Heart left ventricle (tissue), 13 donors: ENCODE measurements around the gene IRF8.

Experiments
- CTCF ChIP-seq, 12 donors: fragments of 200-600 bp; sonication (generic) in 4 of 12; IDR thresholded peaks; one replicate each; pipeline versions ENCODE4 v1.5.0 to v1.8.0; 2018 to 2022; ENCODE audit warnings: antibody characterized with exemption in 12 of 12, mild to moderate bottlenecking in 5 of 12
- POLR2A ChIP-seq, 2 donors: fragments of 450-650 bp; IDR thresholded peaks; one replicate each; pipeline ENCODE4 v1.6.1; 2017; ENCODE audit warnings: antibody characterized with exemption in 2 of 2, mild to moderate bottlenecking in 2 of 2, moderate library complexity in 2 of 2
- donor health status: ischemic (EF 13 %, LVEDD 7.1; RV severe dilation, severe dysfunction).
- donor health status: DM: no; HTN: yes; CAD: no.
- donor health status: DM: no; HTN: no; CAD: no.
- donor health status: ischemic (EF 25% LVEDD 6.9; RV normal size, moderate dysfunction).
- donor health status: ischemic (EF 25% LVEDD 5.7; RV mildly dilated, moderate dysfunction).
- donor health status: ischemic (EF 35%, LVEDD 5.7; RV mildly dilated, moderate dysfunction).
- donor health status: nonischemic (EF 11% LVEDD 7.7; RV severe dilation, severe dysfunction).
- donor health status: DM: yes; HTN: yes; CAD: no.
- donor health status: PGD.
- donor health status: ischemic (EF 29% LVEDD 5.4; RV normal size, mild dysfunction).
- donor health status: nonischemic (EF 23%, LVEDD 6.1; RV moderate dilation, normal function).

DNA sequence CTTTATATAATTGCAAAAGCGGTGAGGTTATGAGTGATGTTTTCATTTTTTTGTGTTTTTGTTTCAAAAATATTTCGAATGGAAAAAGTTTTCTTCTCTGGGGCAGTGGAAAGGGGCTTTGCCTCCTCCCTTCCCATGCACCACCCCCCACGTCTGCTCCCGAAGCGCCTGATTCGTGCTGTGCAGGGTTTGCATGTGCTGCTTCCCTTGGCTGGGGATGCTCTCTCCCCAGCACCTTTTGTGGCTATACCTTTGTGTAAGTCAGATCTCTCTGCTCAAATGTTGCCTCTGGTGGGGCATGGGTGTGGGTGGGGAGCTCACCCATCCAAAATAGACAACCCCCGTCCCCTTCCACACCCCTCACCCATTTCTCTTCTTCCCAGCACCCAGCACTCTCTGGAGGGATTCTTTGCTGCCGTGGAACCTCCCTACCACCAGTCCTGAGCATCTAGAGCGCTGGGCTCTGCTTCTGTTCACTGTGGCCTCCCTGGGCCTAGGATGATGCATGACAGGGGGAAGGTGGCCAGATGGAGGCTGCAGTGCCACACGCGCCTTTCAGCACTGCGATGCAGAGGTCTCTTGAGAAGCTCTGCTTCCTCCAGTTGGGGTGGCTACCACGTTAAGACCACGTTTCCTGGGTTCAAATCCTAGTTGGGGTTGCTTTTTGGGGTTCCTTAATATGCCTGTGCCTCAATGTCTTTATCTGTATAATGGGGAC, 71.2 kb downstream of the IRF8 start:
- no peak for TF ChIP-seq CTCF (IDR thresholded peaks at IDR 0.05)
- no peak for TF ChIP-seq POLR2A (IDR thresholded peaks at IDR 0.05)
